T-helper 1 cell (primary cell): ENCODE measurements around the gene MAP2K5.
"Not testable (repeated sequence)": the region's sequence is repeated elsewhere in the genome, so short reads cannot be mapped to it uniquely, and the experiment has no call there.

ENCODE experiments used
- DNase-seq, 5 donors: peaks; one replicate each; pipeline ENCODE4 v3.0.0-alpha.2; 2012 to 2020

The MAP2K5 gene

DNA sequence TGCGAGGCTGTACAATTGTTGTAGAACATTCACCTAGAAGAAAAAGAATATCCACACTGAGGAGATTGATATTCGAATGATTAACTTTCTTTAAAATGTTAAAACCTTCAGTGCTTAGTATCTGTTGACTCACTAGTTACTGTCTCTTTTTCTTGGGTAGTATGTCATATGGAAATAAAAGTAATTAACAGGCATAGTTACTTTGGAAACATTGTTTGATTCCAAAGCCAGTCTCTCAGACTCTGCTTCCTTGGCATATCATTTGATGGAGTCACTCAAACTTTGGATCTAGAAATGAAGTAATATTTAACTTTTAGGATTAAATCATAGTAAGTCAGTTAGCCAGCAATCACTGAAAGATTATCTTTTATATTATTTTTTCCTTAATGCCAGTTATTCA, 63.4 kb downstream of the MAP2K5 start:
- DNase-seq, result no peak

- no peak for DNase-seq
These were observed 64.2 kb downstream of the MAP2K5 start for GRCh38 chr15:67606742-67607141.

GRCh38 chr15:67607329-67607728, 64.8 kb downstream of the MAP2K5 start:
- no peak for DNase-seq

DNA sequence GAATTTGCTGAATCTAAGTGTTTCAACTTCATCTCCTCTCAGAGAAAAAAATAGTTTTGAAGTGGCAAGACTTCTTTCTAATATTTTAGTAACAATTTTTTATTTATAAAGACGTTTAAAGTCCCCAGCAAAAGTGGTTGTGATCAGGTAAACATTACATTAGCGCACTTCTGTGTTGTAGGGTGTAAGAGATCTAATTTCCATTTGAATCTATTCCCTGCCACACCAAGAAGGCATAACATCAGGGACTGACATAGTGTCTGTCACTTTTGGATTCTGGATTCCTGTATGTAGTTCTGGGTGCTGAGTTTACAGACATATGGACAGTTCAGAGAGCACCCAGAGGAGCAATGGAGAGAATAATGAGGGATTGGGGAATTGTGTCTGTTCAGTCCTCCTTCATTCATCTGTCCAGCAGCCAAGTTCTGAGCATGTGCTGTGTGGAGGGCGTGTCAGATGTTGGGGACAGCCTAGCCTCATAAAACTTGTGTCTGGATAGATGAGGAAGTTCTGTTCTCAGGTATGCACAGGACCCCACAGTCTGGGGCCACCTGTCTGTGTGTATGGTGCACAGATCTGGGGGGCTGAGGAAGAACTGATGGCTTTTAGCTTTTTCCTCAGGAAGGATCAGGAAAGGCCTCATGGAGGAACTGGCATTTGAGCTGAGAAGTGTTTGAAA, 65.6 kb downstream of the MAP2K5 start:
- no peak for DNase-seq

GRCh38 chr15:67608638-67608959, 66.1 kb downstream of the MAP2K5 start:
- DNase-seq, result no peak

GRCh38 chr15:67611370-67612369, 69.2 kb downstream of the MAP2K5 start:
- no peak for DNase-seq

DNA sequence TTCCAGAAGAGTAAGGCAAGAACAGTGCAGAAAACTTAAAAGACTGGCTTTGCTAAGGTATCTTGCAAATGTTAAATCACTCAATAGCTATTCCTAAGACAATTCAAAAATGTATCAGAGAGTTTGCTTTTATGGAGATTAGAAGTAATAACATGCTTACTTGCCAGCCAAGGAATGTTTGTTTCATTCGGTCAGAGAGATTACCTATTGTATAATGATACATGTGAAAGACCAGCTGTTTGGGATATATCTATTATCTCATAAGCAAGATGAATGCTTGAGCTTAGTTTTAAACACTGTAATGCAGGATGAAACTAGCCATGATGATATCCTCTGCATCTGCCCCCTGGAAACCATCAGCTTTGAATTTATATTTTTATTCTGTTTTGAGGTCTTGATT, 70.7 kb downstream of the MAP2K5 start:
- DNase-seq, result no peak

GRCh38 chr15:67613708-67614107, 71.2 kb downstream of the MAP2K5 start:
- DNase-seq, result no peak

DNA sequence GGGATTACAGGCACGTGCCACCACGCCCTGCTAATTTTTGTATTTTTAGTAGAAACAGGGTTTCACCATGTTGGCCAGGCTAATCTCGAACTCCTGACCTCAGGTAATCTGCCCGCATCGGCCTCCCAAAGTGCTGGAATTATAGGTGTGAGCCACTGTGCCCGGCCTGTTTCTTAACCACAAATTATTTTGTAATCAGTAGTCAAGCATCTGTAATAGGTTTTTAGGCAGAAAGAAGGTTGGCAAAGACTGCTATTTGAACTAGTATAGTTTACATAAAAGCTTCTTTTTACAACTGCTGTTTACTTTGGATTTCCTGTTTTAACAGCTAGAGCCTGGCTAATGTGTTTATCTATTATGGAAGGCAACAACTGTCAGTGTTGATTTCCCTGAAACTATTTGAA, 72.6 kb downstream of the MAP2K5 start:
- not testable (repeated sequence) for DNase-seq

- DNase-seq, result no peak
These were observed 75.8 kb downstream of the MAP2K5 start for GRCh38 chr15:67618297-67618696.

DNA sequence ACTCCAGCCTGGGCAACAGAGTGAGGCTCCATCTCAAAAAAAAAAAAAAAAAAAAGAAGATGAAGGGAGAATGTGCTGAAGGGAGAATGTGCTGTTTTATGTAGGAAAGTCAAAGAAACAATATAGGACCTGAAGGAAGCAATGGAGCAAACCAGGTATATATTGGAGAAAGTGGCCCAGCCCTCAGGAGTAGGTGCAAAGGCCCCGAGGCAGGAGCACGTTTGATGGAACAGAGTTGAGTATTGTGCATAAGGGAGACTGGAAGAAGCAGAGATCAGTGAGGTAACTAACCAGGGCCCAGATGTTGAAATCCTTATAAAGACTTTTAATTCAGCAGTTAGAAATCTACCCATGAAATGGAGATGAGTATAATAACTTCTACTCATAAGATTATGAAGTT, 79.6 kb downstream of the MAP2K5 start:
- DNase-seq, result no peak

- DNase-seq, result no peak
These were observed 89.8 kb downstream of the MAP2K5 start for GRCh38 chr15:67632261-67632660.

GRCh38 chr15:67635950-67636349, 93.4 kb downstream of the MAP2K5 start:
- DNase-seq, result not testable (repeated sequence)

- DNase-seq, result no peak
These were observed 97.1 kb downstream of the MAP2K5 start for GRCh38 chr15:67639591-67639990.

DNA sequence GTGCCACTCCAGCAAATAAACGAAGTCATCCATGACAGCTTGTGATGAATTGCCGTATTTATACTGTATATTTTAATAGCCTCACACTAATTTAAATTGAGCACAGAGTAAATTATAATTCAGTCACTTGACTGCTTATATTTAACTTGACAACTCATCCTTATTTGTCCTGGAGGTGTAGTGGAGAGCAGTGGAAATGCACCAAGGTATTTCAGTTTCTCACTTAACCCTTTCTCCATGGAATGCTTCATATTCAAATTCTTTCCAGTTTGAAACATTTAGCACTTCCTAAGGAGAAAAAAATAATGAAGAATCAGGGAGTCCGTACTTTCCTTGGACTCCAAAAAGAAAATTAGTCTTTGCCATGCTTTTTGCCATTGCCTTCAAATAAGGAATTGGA, 99.0 kb downstream of the MAP2K5 start:
- no peak for DNase-seq

DNA sequence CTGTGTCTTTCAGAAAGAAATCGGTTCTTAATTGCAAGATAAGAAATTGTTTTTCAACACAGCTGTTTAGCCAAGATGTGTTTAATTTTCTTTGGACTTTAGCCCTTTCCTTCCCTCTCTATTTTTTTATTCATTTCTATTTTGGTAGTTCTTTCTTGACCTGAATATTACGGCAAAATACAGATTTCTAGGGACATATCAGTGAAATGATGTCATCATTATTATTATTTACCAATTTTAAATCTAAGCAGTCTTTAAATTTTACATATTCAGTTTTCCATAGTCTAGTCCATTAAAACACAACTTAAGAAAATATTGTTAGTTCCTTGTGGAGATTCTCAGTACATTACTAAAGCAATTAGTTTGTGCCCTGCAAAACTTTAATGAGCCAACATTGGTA, 104.3 kb downstream of the MAP2K5 start:
- DNase-seq, result no peak

GRCh38 chr15:67652586-67652985, 110.1 kb downstream of the MAP2K5 start:
- DNase-seq, result no peak

DNA sequence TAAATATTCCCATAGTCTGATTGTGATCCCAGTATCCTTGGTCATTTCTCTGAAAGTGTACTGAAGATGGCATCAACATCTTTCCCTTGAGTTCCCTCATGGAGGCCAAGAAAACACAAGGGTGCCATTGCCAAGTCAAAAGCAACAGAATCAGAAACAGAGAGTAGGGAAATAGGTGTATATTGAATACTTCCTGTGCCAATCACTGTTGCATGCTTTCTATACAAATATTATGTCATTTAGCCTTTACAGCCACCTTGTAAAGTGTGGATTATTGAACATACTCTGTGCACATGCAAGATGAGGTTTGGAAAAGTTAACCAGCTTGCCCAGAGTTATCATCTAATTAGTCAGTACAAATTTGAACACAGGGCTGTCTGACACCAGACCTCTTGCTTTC, 117.9 kb downstream of the MAP2K5 start:
- no peak for DNase-seq

DNA sequence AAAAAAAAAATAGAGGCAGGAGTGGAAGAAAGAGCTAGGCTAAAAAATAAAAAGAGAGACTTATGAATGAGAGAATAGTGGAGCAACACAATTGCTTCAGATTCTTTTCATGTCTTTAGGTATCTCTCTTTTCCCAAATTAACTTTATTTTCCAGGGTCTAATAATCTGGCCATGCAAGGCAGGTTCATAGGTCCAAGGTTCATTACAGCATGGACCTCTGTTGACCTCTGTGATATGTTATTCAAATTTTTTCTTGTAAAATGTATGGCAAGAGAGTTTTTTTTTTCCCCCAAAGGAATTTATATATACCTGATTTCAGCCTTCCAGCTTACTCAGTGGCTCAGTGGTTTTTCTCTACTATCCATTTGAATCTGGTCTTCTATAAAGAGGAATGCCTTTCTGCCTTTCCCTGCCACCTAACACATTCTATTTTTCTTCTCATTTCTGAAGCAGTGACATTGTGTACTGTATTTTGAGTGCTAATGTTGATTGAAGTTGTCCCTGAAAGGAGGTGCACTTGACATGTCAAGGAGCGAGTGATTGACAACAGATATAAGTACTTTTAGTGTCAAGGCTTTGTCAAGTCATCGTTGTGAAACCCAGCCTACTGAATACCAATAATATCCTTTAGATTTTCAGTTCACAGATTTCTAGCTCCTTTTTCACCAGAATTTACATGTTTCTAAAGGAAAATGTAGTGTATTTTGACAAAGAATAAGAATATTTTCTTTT, 118.5 kb downstream of the MAP2K5 start:
- no peak for DNase-seq

DNA sequence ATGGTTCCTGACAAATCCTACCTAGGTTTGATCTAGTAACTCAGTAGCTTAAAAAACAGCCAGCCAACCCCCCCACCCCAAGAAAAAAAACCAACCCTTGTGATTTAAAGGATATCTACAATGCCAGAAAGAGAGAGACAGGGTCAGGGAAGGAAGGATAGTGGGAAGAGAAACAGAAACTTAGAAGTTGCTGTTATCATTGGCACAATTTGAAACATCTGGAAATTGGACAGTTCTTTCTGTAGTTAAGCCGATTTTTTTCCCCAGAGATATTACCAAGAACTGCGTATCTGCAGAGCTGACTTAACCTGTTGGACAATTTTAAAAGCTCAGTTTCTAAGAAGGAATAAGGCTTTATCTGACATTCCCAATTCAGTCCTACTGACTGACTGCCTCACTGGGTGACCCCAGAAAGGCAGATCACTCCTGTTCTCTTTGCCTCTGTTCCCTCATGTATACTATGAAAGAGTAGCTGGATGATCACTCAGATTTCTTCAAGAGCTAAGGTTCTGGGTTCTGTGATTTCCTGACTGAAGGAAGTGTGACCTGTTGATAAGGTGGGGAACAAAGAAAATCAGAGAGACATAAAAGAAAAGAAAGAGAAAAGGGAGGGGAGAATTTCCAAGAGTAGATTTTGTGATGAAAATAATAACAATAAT, 128.3 kb downstream of the MAP2K5 start:
- no peak for DNase-seq

DNA sequence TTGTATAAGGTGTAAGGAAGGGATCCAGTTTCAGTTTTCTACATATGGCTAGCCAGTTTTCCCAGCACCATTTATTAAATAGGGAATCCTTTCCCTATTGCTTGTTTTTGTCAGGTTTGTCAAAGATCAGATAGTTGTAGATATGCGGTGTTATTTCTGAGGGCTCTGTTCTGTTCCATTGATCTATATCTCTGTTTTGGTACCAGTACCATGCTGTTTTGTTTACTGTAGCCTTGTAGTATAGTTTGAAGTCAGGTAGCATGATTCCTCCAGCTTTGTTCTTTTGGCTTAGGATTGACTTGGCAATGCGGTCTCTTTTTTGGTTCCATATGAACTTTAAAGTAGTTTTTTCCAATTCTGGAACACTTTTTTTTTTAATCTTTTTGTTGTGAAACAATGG, 130.3 kb downstream of the MAP2K5 start:
- DNase-seq, result not testable (repeated sequence)

GRCh38 chr15:67674983-67675382, 132.5 kb downstream of the MAP2K5 start:
- DNase-seq, result no peak

GRCh38 chr15:67678089-67678488, 135.6 kb downstream of the MAP2K5 start:
- no peak for DNase-seq
